Smooth muscle cell (in vitro differentiated cells): ENCODE measurements around the gene SAMD9. TPM values are rescaled to one million over a fixed set of nuclear protein-coding genes. Genes with fewer than 3 reads are reported as not detected.

ENCODE experiments used
- DNase-seq: peaks from one replicate; lab custom pipeline; 2025; ENCODE audit not compliant: unreplicated experiment; lab: John Stamatoyannopoulos, UW
- H2AFZ ChIP-seq: fragments of 200-600 bp; sonication (generic); 2 replicates; pipeline ENCODE4 v1.6.0; 2016; ENCODE audit warnings: antibody characterized with exemption, low read depth, mild to moderate bottlenecking
- H3F3A ChIP-seq: fragments of 200-600 bp; sonication (generic); 2 replicates; pipeline ENCODE4 v1.6.0; 2017; ENCODE audit warnings: antibody characterized with exemption, low read depth
- H3K27ac ChIP-seq: fragments of 200-600 bp; sonication (generic); 2 replicates; pipeline ENCODE4 v1.5.1; 2016; ENCODE audit warnings: low read depth, mild to moderate bottlenecking
- H3K27me3 ChIP-seq: fragments of 200-600 bp; sonication (generic); 2 replicates; pipeline ENCODE4 v1.6.1; 2016; ENCODE audit warnings: low read depth, mild to moderate bottlenecking
- H3K36me3 ChIP-seq: fragments of 200-600 bp; sonication (generic); 2 replicates; pipeline ENCODE4 v1.5.1; 2016; ENCODE audit warnings: low read depth
- H3K4me1 ChIP-seq: fragments of 200-600 bp; sonication (generic); 2 replicates; pipeline ENCODE4 v1.5.1; 2016; ENCODE audit warnings: low read depth
- H3K4me2 ChIP-seq: fragments of 200-600 bp; sonication (generic); 2 replicates; pipeline ENCODE4 v1.6.0; 2016; ENCODE audit warnings: mild to moderate bottlenecking
- H3K4me3 ChIP-seq: fragments of 200-600 bp; sonication (generic); 2 replicates; pipeline ENCODE4 v1.5.1; 2016; ENCODE audit warnings: mild to moderate bottlenecking
- H3K79me2 ChIP-seq: fragments of 200-600 bp; sonication (generic); 2 replicates; pipeline ENCODE4 v1.6.0; 2016; ENCODE audit warnings: low read depth, mild to moderate bottlenecking
- H3K9ac ChIP-seq: fragments of 200-600 bp; sonication (generic); 2 replicates; pipeline ENCODE4 v1.6.0; 2016; ENCODE audit warnings: low read depth
- H3K9me3 ChIP-seq: fragments of 200-600 bp; sonication (generic); replicated peaks from 2 replicates; pipeline ENCODE4 v1.5.1; 2016; ENCODE audit warnings: low read depth
- H4K20me1 ChIP-seq: fragments of 200-600 bp; sonication (generic); 2 replicates; pipeline ENCODE4 v1.6.0; 2016; ENCODE audit warnings: low read depth
- WGBS: methylation state at CpG from one replicate; pipeline ENCODE4 v1.1.7; 2016; ENCODE audit warnings: low lambda C conversion rate; 5-methylcytosine and 5-hydroxymethylcytosine counted together
- polyA plus RNA-seq: library from polyadenylated mRNA; unstranded; fragments of >200 nt; fragmentation: Nextera tagmentation; extraction: Ambion mirVana; gene quantifications from 2 replicates; pipeline ENCODE4 v1.2.1, GENCODE V29; 2016
- total RNA-seq: library from RNA; depleted of rRNA; stranded (reverse); fragments of >200 nt; gene quantifications from 2 replicates; pipeline ENCODE4 v1.2.3, GENCODE V29; 2014
- TF ChIP-seq, protein P1 (sequence below): fragments of 200-600 bp; sonication (generic); IDR thresholded peaks from 2 replicates; pipeline ENCODE4 v1.5.1; 2017; ENCODE audit warnings: borderline replicate concordance, mild to moderate bottlenecking, antibody characterized with exemption; ENCODE audit not compliant: insufficient read depth, poor library complexity, severe bottlenecking

The SAMD9 gene
- total and polyA plus RNA-seq, 2 experiments from 2014 or later: 0.26 to 1.8 TPM

DNA sequence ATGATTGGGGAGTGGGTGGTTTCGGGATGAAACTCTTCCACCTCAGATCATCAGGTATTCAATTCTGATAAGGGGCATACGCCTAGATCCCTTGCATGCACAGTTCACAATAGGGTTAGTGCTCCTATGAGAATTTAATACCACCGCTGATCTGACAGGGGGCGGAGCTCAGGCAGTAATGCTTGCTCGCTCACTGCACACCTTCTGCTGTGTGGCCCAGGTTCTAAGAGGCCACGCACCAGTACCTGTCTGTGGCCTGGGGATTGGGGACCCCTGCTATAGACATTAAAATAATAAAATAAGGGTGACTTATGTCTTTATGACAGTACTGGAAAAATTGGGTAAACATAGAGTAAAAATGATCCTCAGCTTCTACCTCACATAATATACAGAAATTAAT is 66.1 kb downstream of the SAMD9 start:
- Histone ChIP-seq H3K4me1 (peaks cover 10% of the 10 kb centered on the region), H3K36me3 (no peaks in the 10 kb centered on the region), H3K79me2 (no peaks in the 10 kb centered on the region), H2AFZ (no peak overlapping the region), H3K9me3 (no peaks in the 10 kb centered on the region), H3K4me3 (no peak overlapping the region), H3K27me3 (no peaks in the 10 kb centered on the region), H3K27ac (no peak overlapping the region), H3K4me2 (no peak overlapping the region), H4K20me1 (no peaks in the 10 kb centered on the region), H3K9ac (no peak overlapping the region), H3F3A (no peaks in the 10 kb centered on the region)
- TF ChIP-seq, protein P1, sequence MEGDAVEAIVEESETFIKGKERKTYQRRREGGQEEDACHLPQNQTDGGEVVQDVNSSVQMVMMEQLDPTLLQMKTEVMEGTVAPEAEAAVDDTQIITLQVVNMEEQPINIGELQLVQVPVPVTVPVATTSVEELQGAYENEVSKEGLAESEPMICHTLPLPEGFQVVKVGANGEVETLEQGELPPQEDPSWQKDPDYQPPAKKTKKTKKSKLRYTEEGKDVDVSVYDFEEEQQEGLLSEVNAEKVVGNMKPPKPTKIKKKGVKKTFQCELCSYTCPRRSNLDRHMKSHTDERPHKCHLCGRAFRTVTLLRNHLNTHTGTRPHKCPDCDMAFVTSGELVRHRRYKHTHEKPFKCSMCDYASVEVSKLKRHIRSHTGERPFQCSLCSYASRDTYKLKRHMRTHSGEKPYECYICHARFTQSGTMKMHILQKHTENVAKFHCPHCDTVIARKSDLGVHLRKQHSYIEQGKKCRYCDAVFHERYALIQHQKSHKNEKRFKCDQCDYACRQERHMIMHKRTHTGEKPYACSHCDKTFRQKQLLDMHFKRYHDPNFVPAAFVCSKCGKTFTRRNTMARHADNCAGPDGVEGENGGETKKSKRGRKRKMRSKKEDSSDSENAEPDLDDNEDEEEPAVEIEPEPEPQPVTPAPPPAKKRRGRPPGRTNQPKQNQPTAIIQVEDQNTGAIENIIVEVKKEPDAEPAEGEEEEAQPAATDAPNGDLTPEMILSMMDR: no peak
- DNase-seq: no peak
- WGBS: 87% methylated on average over 6 of the region's 6 CpGs

Other genes starting within 250 kb of the SAMD9 start
- gene SAMD9L, start 30.4 kb upstream of the SAMD9 start, total RNA-seq: 0.36 and 2.7 TPM in 2 replicates
- gene SAMD9L, start 30.4 kb upstream of the SAMD9 start, polyA plus RNA-seq: 0.31 TPM in 1 of 2 replicates, not detected in the other
- gene HEPACAM2, start 108.5 kb upstream of the SAMD9 start, total RNA-seq: not detected in 2 replicates
- not detected in 2 replicates for gene HEPACAM2, start 108.5 kb upstream of the SAMD9 start, polyA plus RNA-seq
- gene VPS50, start 114.4 kb upstream of the SAMD9 start, total RNA-seq: 26.7 and 29.7 TPM in 2 replicates
- gene VPS50, start 114.4 kb upstream of the SAMD9 start, polyA plus RNA-seq: 5.5 and 7.7 TPM in 2 replicates